Natural killer cell (primary cell): Measurements from ENCODE around the gene MYOCOS. TPM values are rescaled to one million over a fixed set of nuclear protein-coding genes. Genes with fewer than 3 reads are reported as not detected.

Source experiments
- ATAC-seq, 3 donors: fragments of 150-1000 bp in 2 of 3; fragments of 200-7000 bp in 1 of 3; cut with Tn5 transposase; 1 replicate in 1 of 3; 2 replicates in 2 of 3; pipeline ENCODE4 v1.10.0; 2021; ENCODE audit warnings: mild to moderate bottlenecking in 2 of 3, moderate library complexity in 2 of 3
- DNase-seq, 2 donors: peaks; one replicate each; pipeline versions ENCODE4 v3.0.0 to v3.0.0-alpha.2; 2013 to 2021; ENCODE audit warnings: mixed read lengths in 1 of 2
- H3K27ac ChIP-seq: one replicate; pipeline ENCODE4 v1.5.1; 2013; ENCODE audit warnings: mild to moderate bottlenecking, low read length
- H3K27me3 ChIP-seq: one replicate; pipeline ENCODE4 v1.6.1; 2013; ENCODE audit warnings: low read length; ENCODE audit not compliant: control insufficient read depth, insufficient read depth
- H3K36me3 ChIP-seq: one replicate; pipeline ENCODE4 v1.6.1; 2013; ENCODE audit warnings: low read length; ENCODE audit not compliant: control insufficient read depth, insufficient read depth
- H3K4me1 ChIP-seq: one replicate; pipeline ENCODE4 v1.6.1; 2013; ENCODE audit warnings: low read length; ENCODE audit not compliant: control insufficient read depth, insufficient read depth
- H3K4me3 ChIP-seq: one replicate; pipeline ENCODE4 v1.5.1; 2013; ENCODE audit warnings: low read length
- H3K9me3 ChIP-seq: one replicate; pipeline ENCODE4 v1.6.1; 2013; ENCODE audit warnings: low read length; ENCODE audit not compliant: control insufficient read depth, insufficient read depth
- H3K27ac Mint-ChIP-seq, 2 donors: one replicate each; pipeline ENCODE4 v1.8.0; 2022; ENCODE audit warnings: mild to moderate bottlenecking in 2 of 2, mixed read lengths in 2 of 2, moderate library complexity in 1 of 2
- H3K27me3 Mint-ChIP-seq, 2 donors: one replicate each; pipeline ENCODE4 v1.8.0; 2022; ENCODE audit warnings: low read depth in 2 of 2, mixed read lengths in 2 of 2
- H3K36me3 Mint-ChIP-seq: one replicate; pipeline ENCODE4 v1.8.0; 2022; ENCODE audit warnings: mixed read lengths
- H3K4me1 Mint-ChIP-seq, 2 donors: one replicate each; pipeline ENCODE4 v1.8.0; 2022; ENCODE audit warnings: mixed read lengths in 2 of 2
- H3K4me3 Mint-ChIP-seq: one replicate; pipeline ENCODE4 v1.8.0; 2022; ENCODE audit warnings: mild to moderate bottlenecking, moderate library complexity, mixed read lengths
- H3K9me3 Mint-ChIP-seq, 2 donors: one replicate each; pipeline ENCODE4 v1.8.0; 2022; ENCODE audit warnings: mixed read lengths in 2 of 2
- WGBS: methylation state at CpG from one replicate; pipeline ENCODE4 v1.1.7; 2013; ENCODE audit warnings: missing lambda C conversion rate; ENCODE audit not compliant: insufficient coverage; 5-methylcytosine and 5-hydroxymethylcytosine counted together
- intact Hi-C: fragments of 100-400 bp; cut with micrococcal nuclease; formaldehyde crosslinking; loops from one replicate; pipeline ENCODE4 v1.14.2; 2022
- total RNA-seq, 4 donors: library from RNA; stranded (reverse); fragments of 120-200 nt in 1 of 4; gene quantifications; one replicate each; pipeline versions ENCODE4 v1.2.3 to v1.2.4, GENCODE V29; 2013 to 2022
- TF ChIP-seq, protein P1 (sequence below): fragments of 200-600 bp; IDR thresholded peaks from one replicate; pipeline ENCODE4 v1.8.0; 2022; ENCODE audit warnings: antibody characterized with exemption

Gene MYOCOS
- total RNA-seq, 3 donors from 2014 or later (not counting 1 experiment from before 2014, with no cell fraction given) = not detected

DNA sequence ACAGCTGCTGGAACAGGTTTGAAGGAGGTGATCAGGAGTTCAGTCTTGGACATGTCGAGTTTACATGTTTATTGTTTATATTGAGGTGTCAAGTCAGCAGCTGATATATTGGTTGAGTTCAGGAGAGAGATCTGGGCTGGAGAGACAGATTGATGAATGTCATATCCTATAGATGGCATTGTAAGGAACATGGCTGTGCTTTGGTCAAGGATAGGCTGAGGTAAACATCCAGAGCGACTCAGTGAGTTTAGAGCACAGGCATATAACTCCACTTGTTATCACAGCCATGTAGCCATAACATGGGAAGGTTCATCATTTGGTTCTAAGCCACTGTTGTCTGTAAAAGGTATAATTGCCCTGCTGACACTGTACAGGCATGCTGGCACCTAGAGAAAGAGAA lies 5.5 kb upstream of the MYOCOS start:
- Histone ChIP-seq H3K27ac (no peak overlapping the region), H3K9me3 (no peaks in the 10 kb centered on the region), H3K4me1 (no peaks in the 10 kb centered on the region), H3K27me3 (no peaks in the 10 kb centered on the region), H3K36me3 (no peaks in the 10 kb centered on the region), H3K4me3 (no peak overlapping the region)
- Mint-ChIP-seq H3K4me3 (no peak overlapping the region), H3K36me3 (no peaks in the 10 kb centered on the region), H3K27me3 (peaks cover 0 to 7% of the 10 kb centered on the region in 2 donors), H3K27ac (no peak overlapping the region), H3K4me1 (no peaks in the 10 kb centered on the region), H3K9me3 (no peaks in the 10 kb centered on the region)
- ATAC-seq = no peak
- no peak for DNase-seq
- WGBS = 88% methylated on average over 2 of the region's 2 CpGs
- TF ChIP-seq, protein P1, sequence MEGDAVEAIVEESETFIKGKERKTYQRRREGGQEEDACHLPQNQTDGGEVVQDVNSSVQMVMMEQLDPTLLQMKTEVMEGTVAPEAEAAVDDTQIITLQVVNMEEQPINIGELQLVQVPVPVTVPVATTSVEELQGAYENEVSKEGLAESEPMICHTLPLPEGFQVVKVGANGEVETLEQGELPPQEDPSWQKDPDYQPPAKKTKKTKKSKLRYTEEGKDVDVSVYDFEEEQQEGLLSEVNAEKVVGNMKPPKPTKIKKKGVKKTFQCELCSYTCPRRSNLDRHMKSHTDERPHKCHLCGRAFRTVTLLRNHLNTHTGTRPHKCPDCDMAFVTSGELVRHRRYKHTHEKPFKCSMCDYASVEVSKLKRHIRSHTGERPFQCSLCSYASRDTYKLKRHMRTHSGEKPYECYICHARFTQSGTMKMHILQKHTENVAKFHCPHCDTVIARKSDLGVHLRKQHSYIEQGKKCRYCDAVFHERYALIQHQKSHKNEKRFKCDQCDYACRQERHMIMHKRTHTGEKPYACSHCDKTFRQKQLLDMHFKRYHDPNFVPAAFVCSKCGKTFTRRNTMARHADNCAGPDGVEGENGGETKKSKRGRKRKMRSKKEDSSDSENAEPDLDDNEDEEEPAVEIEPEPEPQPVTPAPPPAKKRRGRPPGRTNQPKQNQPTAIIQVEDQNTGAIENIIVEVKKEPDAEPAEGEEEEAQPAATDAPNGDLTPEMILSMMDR = no peak
- intact Hi-C loops = no loop called here

DNA sequence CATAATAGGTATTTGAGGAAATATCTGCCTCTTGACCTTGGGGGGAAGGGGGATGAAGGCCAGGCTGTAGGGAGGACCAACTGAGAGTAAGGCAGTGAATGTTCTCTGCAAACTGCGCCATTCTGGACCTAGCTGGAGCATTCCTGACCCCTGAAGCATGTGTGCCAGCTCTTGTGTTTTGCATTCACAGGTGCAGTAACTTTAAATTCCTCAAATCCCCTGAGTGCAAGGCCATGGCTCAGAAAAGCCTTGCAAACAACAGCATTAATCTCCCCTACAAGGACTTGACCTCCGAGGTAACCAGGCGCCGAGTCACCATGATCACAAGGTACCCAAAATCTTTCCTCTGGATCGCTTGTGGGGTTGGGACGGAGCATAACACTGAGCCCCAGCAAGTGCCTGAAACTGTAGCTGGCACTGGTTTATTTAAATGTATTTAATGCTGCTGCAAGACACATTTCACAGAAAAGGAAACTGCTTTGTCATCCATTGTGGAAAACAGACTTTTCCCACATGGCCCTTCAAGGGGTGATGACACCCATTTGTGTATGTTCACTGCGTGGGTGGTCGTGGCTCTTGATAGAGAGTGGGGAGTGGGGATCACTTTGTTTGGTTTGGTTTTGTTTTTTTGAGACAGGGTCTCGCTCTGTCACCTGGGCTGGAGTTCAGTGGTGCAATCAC lies 1.7 kb downstream of the MYOCOS start:
- Mint-ChIP-seq H3K36me3 (no peaks in the 10 kb centered on the region), H3K27ac (no peak overlapping the region), H3K27me3 (peaks cover 2 to 7% of the 10 kb centered on the region in 2 donors), H3K9me3 (no peaks in the 10 kb centered on the region), H3K4me3 (no peak overlapping the region), H3K4me1 (no peaks in the 10 kb centered on the region)
- DNase-seq (no peak), ATAC-seq (no peak)
- no peak overlapping the region for H3K27ac ChIP-seq
- TF ChIP-seq, protein P1 = no peak
- H3K27me3 ChIP-seq = no peaks in the 10 kb centered on the region
- no peak overlapping the region for H3K4me3 ChIP-seq
- no peaks in the 10 kb centered on the region for H3K4me1 ChIP-seq
- H3K9me3 ChIP-seq = no peaks in the 10 kb centered on the region
- no peaks in the 10 kb centered on the region for H3K36me3 ChIP-seq
- 85% methylated on average over 9 of the region's 9 CpGs for WGBS
- intact Hi-C loops = no loop called here

DNA sequence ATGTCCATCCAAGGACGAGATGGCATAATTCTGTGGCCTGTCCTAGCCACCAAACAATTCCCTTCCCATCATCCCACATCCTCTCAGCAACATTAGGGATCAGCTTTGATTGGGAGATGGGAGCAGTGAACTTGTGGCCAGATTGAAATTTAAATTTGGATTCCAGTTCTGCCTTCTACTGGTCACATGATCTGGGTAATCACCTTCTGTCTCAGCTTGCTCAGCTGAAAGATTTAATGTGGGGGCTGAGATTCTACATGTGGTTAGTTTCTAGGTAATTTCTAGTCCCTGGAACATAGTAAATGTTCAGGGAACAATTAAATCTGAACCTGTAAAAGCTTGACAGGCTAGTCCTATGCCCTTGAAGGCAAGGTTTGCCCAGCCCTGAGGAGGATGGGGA lies 3.2 kb downstream of the MYOCOS start:
- H3K4me3 Mint-ChIP-seq = no peak overlapping the region
- no peaks in the 10 kb centered on the region for H3K36me3 Mint-ChIP-seq
- Histone ChIP-seq H3K36me3 (no peaks in the 10 kb centered on the region), H3K27me3 (no peaks in the 10 kb centered on the region), H3K4me1 (no peaks in the 10 kb centered on the region), H3K4me3 (no peak overlapping the region), H3K9me3 (no peaks in the 10 kb centered on the region), H3K27ac (no peak overlapping the region)
- no peak overlapping the region for H3K27ac Mint-ChIP-seq
- ATAC-seq (no peak), DNase-seq (no peak)
- TF ChIP-seq, protein P1 = no peak
- no peaks in the 10 kb centered on the region for H3K9me3 Mint-ChIP-seq
- H3K4me1 Mint-ChIP-seq = no peaks in the 10 kb centered on the region
- intact Hi-C loops = no loop called here
- peaks cover 10 to 18% of the 10 kb centered on the region in 2 donors for H3K27me3 Mint-ChIP-seq
- WGBS = 100% methylated on average over 1 of the region's 1 CpG

DNA sequence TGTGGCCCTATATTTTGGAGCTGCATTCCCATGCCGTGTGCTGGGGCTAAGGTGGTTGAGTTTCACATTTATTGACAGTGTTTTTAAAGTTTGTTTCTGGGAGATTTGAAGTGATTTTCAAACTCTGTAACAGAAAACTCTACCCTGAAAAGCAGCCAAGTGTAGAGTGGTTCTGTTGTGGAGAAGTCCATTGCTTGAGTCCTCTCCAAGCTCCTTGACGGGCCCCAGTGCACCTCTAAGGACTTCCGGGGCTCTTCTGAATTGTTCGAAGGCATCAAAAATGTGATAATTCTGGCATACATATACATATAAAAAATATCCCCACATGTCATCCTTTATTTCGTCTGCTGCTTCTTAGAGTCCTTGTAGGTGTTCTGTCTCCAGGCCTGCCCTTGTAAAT lies 5.0 kb downstream of the MYOCOS start:
- Mint-ChIP-seq H3K36me3 (no peaks in the 10 kb centered on the region), H3K9me3 (no peaks in the 10 kb centered on the region), H3K27ac (no peak overlapping the region), H3K27me3 (peaks cover 17 to 29% of the 10 kb centered on the region in 2 donors), H3K4me1 (no peaks in the 10 kb centered on the region), H3K4me3 (no peak overlapping the region)
- H3K27me3 ChIP-seq = no peaks in the 10 kb centered on the region
- 76% methylated on average over 5 of the region's 5 CpGs for WGBS
- DNase-seq (no peak), ATAC-seq (no peak)
- H3K27ac ChIP-seq = no peak overlapping the region
- TF ChIP-seq, protein P1 = no peak
- no peaks in the 10 kb centered on the region for H3K36me3 ChIP-seq
- no peaks in the 10 kb centered on the region for H3K4me1 ChIP-seq
- H3K9me3 ChIP-seq = no peaks in the 10 kb centered on the region
- H3K4me3 ChIP-seq = no peak overlapping the region
- intact Hi-C loops = no loop called here
